ENCODE data around the gene SORCS1.

SORCS1 gene

DNA sequence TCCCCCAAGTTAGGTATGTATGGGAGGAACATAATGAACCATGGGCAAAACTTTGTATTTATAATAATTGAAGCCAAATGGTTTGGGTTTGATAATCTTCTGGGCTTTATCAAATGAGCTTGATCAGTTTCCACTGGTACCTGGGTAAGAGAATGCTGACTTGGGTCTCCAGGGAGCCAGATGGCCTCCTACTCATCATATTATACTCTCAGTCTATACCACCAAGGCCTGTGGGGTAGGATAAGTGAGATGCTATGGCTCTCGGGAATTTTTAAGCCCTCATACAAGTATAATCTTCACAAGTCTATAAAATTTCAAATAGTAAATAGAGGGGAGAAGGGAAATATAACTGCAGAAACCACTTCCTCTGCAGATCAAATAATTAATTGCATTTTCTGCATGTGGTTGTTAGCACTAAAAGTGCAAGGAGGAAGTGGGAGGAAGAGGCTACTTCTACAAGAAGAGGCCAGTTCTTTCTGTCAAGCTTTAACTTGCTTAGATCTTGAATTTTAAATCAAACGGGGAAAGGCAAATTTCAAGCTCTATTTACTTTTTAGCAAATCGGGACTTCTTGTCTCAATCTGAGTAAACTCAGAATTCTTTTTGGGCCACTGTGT, 349.0 kb downstream of the SORCS1 start:
- DNase-seq (ENCODE audit: low spot score): no peak

DNA sequence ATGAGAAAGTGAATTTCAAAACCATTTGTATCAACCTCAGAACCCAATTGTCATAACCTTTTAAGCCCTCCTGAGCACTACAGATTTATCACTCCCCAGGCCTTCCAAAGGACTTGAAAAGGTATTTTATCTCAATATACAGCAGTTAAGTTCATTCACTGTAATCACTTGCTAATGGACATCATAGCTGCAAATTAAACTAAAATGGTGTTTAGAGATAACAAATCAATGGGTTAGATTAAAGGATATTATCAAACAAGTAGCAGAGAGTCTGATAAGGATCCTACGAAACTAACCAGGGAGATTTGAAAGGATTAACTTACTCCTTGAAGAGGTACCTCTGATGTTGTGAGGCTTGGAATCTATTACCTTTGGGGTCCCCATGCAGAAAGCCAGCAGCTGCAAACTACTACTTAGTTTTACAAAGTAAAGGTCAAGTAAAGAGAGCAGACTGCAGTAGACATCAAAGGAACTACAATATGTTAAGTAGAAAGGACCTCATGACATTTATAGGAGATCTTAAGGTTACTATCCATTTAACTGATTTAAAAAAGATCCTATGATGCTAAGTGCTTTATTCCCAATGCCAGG, 359.4 kb downstream of the SORCS1 start:
- DNase-seq (ENCODE audit: low spot score): no peak

DNA sequence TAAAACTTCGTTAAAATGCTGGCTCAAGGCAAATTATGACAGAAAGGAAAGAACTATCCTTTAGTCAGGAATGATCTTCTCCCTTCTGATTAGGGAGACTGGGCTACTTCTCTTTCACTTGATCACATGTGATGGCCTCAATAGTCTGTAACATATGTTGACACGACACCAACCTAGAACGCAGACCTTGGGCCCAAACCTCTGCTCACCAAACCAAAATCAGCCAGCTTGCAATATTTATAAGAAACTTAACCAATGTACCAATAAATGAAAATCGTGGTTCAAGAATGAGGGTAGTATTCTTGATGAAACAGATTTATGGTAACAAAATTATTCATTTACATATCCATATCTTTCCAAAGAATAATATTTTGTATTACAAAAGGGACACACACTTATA, 361.6 kb downstream of the SORCS1 start:
- DNase-seq (ENCODE audit: low spot score): no peak

DNA sequence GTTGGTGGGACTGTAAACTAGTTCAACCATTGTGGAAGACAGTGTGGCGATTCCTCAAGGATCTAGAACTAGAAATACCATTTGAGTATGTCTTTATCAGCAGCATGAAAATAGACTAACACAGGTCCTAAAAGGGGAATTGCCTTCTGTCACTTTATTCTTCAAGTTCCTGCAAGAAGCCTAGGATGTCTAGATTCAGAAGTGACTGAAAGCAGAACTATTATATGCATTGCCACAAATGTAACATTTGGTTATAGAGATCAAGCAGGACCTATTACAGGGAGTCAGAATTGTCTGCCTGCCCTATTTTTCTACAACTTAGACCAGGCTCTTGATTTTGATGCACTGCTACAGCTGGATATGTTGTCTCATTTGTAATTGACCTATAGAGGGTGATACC, 364.7 kb downstream of the SORCS1 start:
- DNase-seq (ENCODE audit: low spot score): no peak

DNA sequence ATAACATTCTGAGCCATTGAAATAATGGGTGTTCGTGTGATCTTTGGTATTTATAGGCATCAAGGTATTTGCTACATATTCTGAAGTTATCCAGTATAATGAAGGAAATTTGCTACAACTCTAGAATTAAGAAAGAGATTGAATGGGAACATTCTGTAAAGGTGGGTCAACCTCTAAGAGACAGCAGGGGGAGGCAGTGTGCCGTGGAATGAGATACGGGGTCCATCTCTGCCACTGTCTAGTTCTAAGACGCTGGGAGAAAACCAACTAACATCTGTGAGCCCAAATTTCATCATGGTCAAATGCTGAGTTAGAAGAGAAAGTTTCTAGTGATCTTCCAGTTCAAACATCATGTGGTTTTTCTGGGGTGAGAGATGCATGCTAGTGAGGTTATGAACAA, 368.9 kb downstream of the SORCS1 start:
- no peak for DNase-seq (ENCODE audit: low spot score)

DNA sequence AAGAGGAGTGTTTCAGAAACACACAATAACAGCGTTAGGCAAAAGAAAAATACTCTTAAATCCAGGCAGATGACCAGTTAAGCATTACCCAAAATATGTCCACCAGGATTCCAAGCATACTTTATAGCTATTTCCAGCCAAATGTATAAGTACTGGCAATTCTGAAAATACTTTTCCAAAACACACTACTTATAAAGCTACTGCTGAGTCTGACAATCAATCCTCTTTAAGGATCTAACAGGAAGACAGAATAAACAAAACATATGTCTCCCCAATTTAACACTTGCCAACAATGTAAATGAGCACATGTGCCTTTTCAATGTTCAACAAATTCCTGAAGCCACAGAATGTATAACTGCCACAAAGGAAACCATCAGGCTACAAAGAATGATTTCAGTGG, 370.9 kb downstream of the SORCS1 start:
- no peak for DNase-seq (ENCODE audit: low spot score)

DNA sequence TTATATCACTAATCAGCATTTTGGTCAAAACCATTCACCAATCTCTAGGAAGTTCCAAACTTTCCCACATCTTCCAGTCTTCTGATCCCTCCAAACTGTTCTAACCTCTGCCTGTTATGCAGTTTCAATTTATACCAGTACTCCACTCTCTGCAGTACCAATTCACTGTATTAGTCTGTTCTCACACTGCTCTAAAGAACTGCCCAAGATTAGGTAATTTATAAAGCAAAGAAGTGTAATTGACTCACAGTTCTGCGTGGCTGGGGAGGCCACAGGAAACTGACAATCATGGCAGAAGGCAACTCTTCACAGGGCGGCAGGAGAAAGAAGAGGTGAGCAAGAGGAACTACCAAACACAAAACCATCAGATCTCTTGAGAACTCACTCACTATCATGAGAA, 374.9 kb downstream of the SORCS1 start:
- no peak for DNase-seq (ENCODE audit: low spot score)

DNA sequence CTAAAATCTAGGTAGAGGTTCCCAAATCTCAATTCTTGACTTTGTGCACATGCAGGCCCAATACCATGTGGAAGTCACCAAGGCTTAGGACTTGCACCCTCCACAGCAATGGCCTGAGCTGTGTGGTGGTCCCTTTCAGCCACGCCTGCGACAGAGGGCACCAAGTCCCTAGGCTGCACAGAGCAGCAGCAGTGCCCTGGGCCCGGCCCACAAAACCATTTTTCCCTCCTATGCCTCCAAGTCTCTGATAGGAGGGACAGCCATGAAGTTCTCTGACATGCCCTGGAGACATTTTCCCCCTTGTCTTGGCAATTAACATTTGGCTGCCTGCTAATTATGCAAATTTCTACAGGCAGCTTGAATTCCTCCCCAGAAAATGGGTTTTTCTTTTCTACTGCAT, 375.5 kb downstream of the SORCS1 start:
- no peak for DNase-seq (ENCODE audit: low spot score)

DNA sequence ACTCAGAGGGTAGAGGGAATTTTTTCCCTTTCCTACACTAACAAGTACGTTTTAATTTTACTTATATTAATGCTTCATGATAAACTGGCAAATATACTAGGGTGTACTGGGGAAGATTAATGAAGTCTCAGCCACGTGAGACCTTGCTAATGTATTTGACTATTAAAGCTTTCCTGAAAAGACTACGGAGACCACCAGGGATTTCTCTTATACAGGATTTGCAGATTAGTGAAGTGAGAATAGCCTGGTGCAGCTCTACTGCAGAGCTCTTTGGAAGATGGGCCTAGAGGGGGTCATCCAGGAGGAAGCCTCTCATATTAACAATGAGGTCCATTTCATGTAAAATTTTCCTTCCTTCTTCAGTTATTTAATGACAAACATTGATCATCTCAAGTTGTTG, 379.0 kb downstream of the SORCS1 start:
- no peak for DNase-seq (ENCODE audit: low spot score)

DNA sequence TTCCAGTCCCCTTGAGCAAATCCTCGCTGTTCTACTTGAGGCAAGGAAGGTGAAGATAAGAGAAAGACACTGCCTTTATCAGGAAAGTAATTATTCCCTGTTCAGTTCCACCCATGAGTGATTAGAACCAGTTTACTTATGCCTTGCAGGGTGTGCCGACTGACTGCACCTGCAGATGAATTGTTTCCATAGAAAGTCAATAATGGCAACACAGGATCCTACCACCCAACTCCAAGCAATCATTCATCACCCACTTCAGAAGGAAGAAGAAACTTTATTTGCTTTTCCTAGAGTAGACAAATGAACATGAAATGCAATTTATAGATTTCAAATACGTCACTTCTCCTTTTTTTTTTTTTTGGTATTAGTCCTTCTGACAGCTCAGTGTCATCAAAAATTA, 383.9 kb downstream of the SORCS1 start:
- DNase-seq (ENCODE audit: low spot score): no peak

DNA sequence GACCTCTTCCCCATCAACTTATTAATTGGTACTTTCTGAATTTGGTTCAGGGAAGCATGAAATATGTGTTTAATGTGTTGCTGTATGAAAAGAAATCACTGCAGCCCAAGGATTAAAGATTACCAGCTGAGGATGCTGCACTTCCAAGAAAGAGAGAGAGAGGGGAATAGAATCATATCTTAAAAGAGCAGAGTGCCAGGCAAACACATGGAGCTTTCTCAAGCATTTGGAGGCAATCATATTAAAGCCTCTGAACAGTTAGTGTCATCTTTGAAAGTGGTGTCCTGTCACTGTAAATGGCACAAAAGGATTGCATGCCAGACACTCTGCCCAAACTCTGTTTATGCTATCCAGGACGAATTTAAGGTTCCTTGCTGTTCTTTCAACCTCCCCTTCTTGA, 386.7 kb downstream of the SORCS1 start:
- DNase-seq (ENCODE audit: low spot score): no peak

DNA sequence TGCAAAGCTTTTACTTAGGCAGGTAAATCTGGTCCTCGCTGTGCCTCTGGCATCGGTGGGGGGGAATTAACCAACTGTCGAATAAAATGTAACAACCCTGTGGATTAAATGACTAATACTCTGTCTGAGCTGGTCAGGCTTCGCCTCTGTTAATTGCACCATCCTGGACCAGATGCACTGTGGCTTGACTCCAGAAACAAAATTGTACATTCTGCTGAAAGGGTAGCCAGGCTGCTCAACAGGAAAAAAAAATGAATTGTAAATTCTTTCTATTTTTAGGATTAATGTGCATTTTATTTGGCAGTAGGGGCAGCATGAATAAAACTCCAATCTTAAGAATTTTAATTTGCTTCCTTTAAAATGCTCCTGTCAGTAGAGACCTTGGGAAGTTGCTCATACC, 389.4 kb downstream of the SORCS1 start:
- no peak for DNase-seq (ENCODE audit: low spot score)

DNA sequence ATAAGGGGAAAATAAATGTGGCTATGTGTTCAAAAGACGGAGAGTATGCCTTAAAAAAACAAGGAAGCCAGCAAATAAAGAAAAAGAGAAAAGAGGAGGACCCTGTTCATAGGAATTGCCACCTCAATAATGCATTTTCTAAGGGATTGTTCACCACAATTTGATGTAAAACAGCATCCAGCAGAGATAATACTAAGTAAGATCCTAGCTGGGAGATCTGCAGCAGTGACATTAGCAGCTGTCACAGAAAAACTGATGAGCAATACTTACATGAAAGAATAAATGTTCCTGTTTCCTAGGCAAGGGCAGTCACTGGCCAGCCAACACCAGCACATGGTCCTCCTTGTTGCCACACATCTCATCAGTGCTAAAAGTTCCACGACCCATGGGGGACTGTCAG, 391.5 kb downstream of the SORCS1 start:
- DNase-seq (ENCODE audit: low spot score): no peak

DNA sequence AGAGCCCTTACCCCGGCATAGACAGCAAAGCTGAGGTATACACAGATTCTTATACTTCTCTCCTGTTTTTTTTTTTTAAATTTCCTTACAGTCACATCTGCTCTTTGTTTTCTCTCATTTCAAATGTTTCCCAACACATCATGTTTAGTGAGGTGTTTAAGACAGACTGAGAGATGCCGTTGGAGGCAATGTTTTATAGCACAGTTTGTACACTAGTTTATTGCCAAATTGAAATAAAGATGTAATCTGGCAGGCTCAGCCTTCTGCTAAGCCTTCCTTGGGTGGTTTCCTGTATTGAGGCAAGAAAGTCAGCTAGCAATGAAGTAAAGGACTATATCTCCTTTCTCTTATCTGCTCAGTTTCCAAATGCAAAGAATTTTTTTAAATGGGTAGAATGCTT, 393.4 kb downstream of the SORCS1 start:
- no peak for DNase-seq (ENCODE audit: low spot score)

DNA sequence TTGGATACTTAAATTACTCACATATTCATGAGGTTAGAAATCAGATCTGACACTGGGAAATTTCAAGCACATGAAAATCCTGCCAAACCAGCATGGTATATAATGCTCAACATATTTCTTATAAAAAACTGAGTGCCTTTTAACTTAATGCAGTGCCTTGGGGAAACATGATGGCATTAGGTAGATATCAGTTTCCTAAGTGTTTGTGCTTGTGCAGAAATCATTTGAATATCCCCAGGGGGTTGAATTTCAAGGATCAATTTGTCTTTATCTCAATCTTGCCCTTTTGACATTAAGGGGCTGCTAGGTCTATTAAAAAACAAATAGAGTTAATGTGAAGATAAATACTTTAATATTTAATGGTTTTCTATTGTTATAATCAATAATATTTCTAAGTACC, 396.3 kb downstream of the SORCS1 start:
- DNase-seq (ENCODE audit: low spot score): no peak

DNA sequence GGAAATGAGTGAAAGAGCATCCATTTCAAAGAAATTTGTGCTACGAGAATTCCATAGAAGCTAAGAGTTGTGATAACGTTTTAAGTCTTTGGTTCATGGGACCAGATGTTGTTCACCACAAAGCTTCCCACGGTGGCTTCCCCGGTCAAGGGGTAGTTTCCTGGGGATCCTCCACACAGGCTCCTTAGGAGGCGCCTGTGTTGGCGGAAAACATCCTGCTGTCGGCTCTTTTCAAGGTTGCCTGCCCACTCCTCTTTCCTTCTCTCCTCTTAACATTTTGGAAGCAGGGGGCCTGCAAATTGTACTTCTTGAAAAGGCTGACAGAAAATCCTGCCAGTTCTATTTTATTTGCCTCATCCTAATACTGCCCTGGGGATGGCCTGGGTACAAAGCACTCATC, 398.6 kb downstream of the SORCS1 start:
- DNase-seq (ENCODE audit: low spot score): no peak

DNA sequence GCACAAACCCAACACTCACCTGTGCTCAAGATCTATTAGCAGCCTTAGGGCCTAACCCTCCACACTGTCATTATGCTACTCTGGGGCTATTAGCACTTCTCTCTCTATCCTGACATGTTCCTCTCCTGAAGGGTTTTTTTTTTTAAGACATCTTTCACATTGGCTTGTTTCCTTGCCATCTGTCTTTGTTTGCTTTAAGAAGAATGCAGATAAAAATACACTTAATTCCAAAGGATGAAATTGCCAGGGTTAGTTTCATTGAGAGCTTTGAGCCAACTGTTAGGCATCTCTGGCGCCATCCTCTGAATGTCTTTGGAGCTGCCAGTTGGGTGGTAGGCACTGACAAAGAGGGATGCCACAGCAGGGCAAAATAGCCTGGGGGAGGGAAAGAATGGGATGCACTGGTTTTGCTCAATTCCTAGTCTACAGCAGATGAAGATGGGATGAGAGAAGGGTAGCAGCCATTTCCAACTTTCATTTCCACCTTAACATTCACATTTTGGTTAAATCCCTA, 399.2 kb downstream of the SORCS1 start:
- DNase-seq (ENCODE audit: low spot score): no peak

DNA sequence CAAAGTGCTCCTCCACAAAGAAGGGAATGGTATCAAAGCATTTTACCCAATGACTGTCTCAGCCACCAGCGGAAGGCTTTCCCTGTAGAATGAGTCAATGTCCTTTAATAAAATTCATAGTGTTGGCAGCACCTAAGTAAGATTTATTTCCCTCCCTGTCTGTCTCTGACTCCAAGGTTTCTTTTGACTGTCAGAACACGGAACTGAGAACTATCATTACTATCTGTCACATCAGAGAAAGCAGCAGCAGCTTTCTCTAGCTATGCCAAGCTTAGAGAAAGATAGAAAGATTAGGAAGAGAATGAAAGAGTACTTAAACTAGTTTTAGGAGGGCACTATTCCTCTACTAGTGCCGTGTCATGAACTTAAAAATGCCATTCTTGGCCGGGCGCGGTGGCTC, 400.1 kb downstream of the SORCS1 start:
- DNase-seq (ENCODE audit: low spot score): no peak

DNA sequence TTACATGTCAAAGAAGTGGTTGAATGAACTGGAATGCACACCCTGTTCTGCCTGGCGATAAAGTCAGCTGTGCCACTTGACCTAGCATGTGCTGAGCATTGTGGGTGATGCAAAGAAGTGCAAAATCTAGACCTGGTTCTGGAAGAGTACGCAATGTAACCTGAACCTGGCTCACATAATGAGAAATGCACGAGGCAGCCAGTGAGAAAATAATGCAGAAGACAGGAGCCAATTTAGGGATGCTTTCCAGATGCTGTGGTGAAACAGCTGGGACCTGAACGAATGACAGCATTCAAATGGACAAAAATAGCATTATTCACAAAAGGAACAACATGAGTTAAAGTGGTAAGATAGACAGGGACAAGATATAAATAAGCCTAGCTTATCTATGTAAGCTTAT, 402.6 kb downstream of the SORCS1 start:
- no peak for DNase-seq (ENCODE audit: low spot score)

DNA sequence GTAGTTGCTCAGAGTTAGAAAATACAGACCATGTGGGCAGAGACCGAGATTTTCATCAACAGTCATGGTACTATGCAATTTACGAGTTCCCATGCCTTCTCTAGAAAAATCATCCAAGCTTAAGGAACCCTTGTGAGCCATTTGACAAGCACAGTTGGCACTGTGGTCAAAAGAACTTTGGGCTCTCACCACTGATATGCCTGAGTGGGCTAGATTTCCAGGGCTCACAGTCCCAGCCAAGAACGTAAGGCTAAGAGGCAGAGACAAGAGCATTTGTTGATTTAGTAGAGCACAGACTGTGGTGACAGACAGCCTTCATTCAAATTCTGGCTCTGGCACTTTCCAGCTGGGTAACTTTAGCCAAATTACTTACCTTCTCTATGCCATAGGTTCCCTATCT, 407.0 kb downstream of the SORCS1 start:
- no peak for DNase-seq (ENCODE audit: low spot score)

DNA sequence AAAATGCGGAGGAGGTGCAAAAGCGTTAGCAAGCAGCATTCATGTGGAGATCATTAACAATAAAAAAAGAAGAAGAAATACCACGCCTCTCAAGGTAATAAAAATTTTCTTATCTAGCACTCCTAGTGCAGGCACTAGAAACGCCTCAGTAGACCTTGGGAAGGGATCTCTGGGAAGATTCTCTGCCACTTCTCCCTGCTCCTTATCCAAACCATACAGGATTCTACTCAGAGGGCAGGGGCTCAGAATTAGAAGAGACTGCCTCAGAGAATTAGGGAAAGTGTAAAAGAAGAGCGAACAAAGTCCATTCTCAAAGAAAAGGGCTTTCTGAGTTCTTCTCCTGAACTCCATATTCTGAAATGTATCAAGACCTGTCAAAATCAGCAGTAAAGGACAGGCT, 413.4 kb downstream of the SORCS1 start:
- DNase-seq (ENCODE audit: low spot score): no peak

DNA sequence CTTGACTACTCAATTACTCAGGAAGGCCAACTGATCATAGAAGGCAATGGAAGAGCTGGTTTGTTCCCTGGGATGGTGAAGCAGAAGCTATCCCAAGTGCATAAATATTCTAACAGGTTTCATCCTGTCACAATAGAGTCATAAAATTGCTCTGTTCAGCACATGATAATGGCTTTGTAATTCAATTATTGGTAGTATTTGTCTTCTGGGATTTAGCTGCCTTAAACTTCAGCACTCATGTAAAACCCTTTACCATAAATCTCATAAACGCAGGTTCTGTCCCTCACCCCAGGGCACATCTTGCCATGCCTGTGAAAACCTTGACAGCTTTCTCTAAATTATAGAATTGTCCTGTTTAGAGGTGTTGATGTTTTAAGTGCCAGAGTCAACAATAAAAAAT, 417.6 kb downstream of the SORCS1 start:
- no peak for DNase-seq (ENCODE audit: low spot score)

DNA sequence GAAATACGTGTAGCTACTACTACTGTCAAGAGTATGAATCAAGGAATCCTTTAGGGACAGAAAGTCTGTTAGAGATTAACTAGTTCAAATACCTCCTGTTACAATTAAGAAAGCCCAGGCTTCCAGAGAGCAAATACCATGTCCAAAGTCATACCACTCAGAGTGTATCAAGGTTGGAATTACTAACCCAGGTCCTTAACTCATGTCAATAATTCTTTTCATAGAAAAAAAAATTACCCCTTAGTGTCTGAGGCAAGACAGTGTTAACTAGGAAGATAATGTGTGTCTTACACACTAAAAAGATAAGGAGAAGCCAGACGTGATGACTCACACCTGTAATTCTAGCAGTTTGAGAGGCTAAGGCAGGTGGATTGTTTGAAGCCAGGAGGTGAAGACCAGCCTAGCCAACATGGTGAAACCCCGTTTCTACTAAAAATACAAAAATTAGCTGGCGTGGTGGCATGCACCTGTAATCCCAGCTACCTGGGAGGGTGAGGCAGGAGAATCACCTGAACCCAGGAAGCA, 423.4 kb downstream of the SORCS1 start:
- no peak for DNase-seq (ENCODE audit: low spot score)

DNA sequence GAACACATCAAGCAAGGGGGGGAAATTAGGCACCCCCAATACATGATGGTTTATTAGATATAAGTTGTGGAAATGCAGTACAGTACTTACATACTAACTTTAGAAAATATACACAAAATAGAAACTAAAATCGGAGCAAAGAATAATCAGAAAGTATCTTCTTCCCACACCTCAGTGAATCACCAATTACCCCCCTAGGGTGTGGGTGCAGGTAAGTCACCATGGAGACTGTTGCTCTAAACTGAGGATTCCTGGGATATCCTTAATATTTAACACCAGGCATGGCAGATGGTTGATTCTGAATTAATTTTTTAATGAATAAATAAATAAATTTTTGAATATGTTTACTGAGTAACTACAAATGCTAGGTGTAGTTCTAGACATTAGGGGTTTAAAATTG, 424.4 kb downstream of the SORCS1 start:
- DNase-seq (ENCODE audit: low spot score): no peak
